H9 (cell line): ENCODE results near the gene ARHGEF7. TPM values are rescaled to one million over a fixed set of nuclear protein-coding genes. Genes with fewer than 3 reads are reported as not detected.

ENCODE experiments used
- DNase-seq: peaks from one replicate; pipeline ENCODE4 v3.0.0-alpha.2; 2017
- H2AFZ ChIP-seq: one replicate; pipeline ENCODE4 v1.6.1; 2013; ENCODE audit warnings: mild to moderate bottlenecking, low read length, control low read depth, moderate library complexity
- H2AK5ac ChIP-seq: 2 replicates; pipeline ENCODE4 v1.6.1; 2013; ENCODE audit warnings: low read length, control low read depth, mixed read lengths; ENCODE audit not compliant: insufficient read length
- H2BK120ac ChIP-seq: one replicate; pipeline ENCODE4 v1.6.1; 2013; ENCODE audit warnings: low read depth, mild to moderate bottlenecking, low read length, control low read depth, inconsistent platforms; ENCODE audit not compliant: poor library complexity, severe bottlenecking
- H2BK12ac ChIP-seq: 2 replicates; pipeline ENCODE4 v1.6.1; 2013; ENCODE audit warnings: low read length, control low read depth, mixed read lengths, low read depth; ENCODE audit not compliant: insufficient read length
- H2BK15ac ChIP-seq: 2 replicates; pipeline ENCODE4 v1.6.1; 2013; ENCODE audit warnings: low read depth, low read length, control low read depth
- H2BK20ac ChIP-seq: one replicate; pipeline ENCODE4 v1.6.1; 2013; ENCODE audit warnings: low read depth, mild to moderate bottlenecking, low read length, control low read depth, inconsistent platforms; ENCODE audit not compliant: poor library complexity, severe bottlenecking
- H2BK5ac ChIP-seq: 2 replicates; pipeline ENCODE4 v1.6.1; 2013; ENCODE audit warnings: low read length, control low read depth, mixed read lengths; ENCODE audit not compliant: insufficient read length
- H3K14ac ChIP-seq: 2 replicates; pipeline ENCODE4 v1.6.1; 2013; ENCODE audit warnings: low read length, control low read depth; ENCODE audit not compliant: insufficient read depth
- H3K18ac ChIP-seq: 2 replicates; pipeline ENCODE4 v1.6.1; 2013; ENCODE audit warnings: low read depth, mild to moderate bottlenecking, mixed read lengths, low read length, control low read depth; ENCODE audit not compliant: insufficient read length
- H3K23ac ChIP-seq: 2 replicates; pipeline ENCODE4 v1.6.1; 2013; ENCODE audit warnings: low read length, control low read depth, mixed read lengths, low read depth; ENCODE audit not compliant: insufficient read length
- H3K23me2 ChIP-seq: 2 replicates; pipeline ENCODE4 v1.6.1; 2013; ENCODE audit warnings: low read depth, mild to moderate bottlenecking, mixed read lengths, low read length, control low read depth; ENCODE audit not compliant: insufficient read length, poor library complexity, severe bottlenecking
- H3K27ac ChIP-seq: 2 replicates; pipeline ENCODE4 v1.5.1; 2013; ENCODE audit warnings: low read length, control low read depth, mixed read lengths, low read depth; ENCODE audit not compliant: insufficient read length
- H3K27me3 ChIP-seq: 2 replicates; pipeline ENCODE4 v1.6.1; 2013; ENCODE audit warnings: low read length, control low read depth, inconsistent platforms; ENCODE audit not compliant: insufficient read depth
- H3K4ac ChIP-seq: 2 replicates; pipeline ENCODE4 v1.6.1; 2013; ENCODE audit warnings: low read depth, mild to moderate bottlenecking, control low read depth, inconsistent platforms, low read length, moderate library complexity
- H3K4me1 ChIP-seq: 2 replicates; pipeline ENCODE4 v1.6.1; 2013; ENCODE audit warnings: low read length, control low read depth, inconsistent platforms; ENCODE audit not compliant: insufficient read depth
- H3K4me2 ChIP-seq: 2 replicates; pipeline ENCODE4 v1.6.1; 2013; ENCODE audit warnings: low read length, control low read depth, mixed read lengths; ENCODE audit not compliant: insufficient read length, insufficient read depth
- H3K56ac ChIP-seq: 2 replicates; pipeline ENCODE4 v1.6.1; 2013; ENCODE audit warnings: low read depth, mild to moderate bottlenecking, mixed read lengths, low read length, control low read depth; ENCODE audit not compliant: insufficient read length
- H3K79me1 ChIP-seq: 2 replicates; pipeline ENCODE4 v1.6.1; 2013; ENCODE audit warnings: low read depth, mild to moderate bottlenecking, moderate library complexity, low read length, control low read depth, inconsistent platforms; ENCODE audit not compliant: insufficient read depth, poor library complexity, severe bottlenecking
- H3K79me2 ChIP-seq: 2 replicates; pipeline ENCODE4 v1.6.1; 2013; ENCODE audit warnings: low read length, control low read depth, inconsistent platforms; ENCODE audit not compliant: insufficient read depth
- H3K9ac ChIP-seq: 2 replicates; pipeline ENCODE4 v1.6.1; 2013; ENCODE audit warnings: low read length, control low read depth, mixed read lengths; ENCODE audit not compliant: insufficient read length; ENCODE audit errors: extremely low read depth
- H3K9me3 ChIP-seq: one replicate; pipeline ENCODE4 v1.6.1; 2013; ENCODE audit warnings: low read depth, low read length, inconsistent platforms; ENCODE audit not compliant: control insufficient read depth
- H3T11ph ChIP-seq: one replicate; pipeline ENCODE4 v1.6.1; 2013; ENCODE audit warnings: mild to moderate bottlenecking, low read length, control low read depth, inconsistent platforms
- H4K20me1 ChIP-seq: one replicate; pipeline ENCODE4 v1.6.1; 2013; ENCODE audit not compliant: control insufficient read depth, insufficient read length, insufficient read depth
- H4K5ac ChIP-seq: 2 replicates; pipeline ENCODE4 v1.6.1; 2013; ENCODE audit warnings: low read depth, mild to moderate bottlenecking, mixed read lengths, low read length, control low read depth; ENCODE audit not compliant: insufficient read length
- H4K8ac ChIP-seq: replicated peaks from 2 replicates; pipeline ENCODE4 v1.6.1; 2013; ENCODE audit warnings: low read length, control low read depth, mixed read lengths, low read depth; ENCODE audit not compliant: insufficient read length
- H4K91ac ChIP-seq: 2 replicates; pipeline ENCODE4 v1.6.1; 2013; ENCODE audit warnings: low read depth, mild to moderate bottlenecking, moderate library complexity, mixed read lengths, low read length, control low read depth; ENCODE audit not compliant: insufficient read length
- H3K27ac Mint-ChIP-seq, 3 experiments: 2 replicates in 2 of 3; 3 replicates in 1 of 3; pipeline ENCODE4 v1.8.0; 2020 to 2021; ENCODE audit warnings: mixed read lengths in 3 of 3, mild to moderate bottlenecking in 1 of 3, moderate library complexity in 1 of 3
- H3K27me3 Mint-ChIP-seq: 2 replicates; pipeline ENCODE4 v1.8.0; 2021; ENCODE audit warnings: low read depth, mild to moderate bottlenecking, moderate library complexity, mixed read lengths
- H3K36me3 Mint-ChIP-seq, 3 experiments: 2 replicates in 2 of 3; 3 replicates in 1 of 3; pipeline ENCODE4 v1.8.0; 2020 to 2021; ENCODE audit warnings: low read depth in 3 of 3, mixed read lengths in 3 of 3; ENCODE audit not compliant: insufficient read depth in 1 of 3
- H3K4me1 Mint-ChIP-seq, 2 experiments: 2 replicates each; pipeline ENCODE4 v1.8.0; 2020; ENCODE audit warnings: mixed read lengths in 2 of 2
- H3K4me3 Mint-ChIP-seq, 2 experiments: 2 replicates in 1 of 2; 3 replicates in 1 of 2; pipeline ENCODE4 v1.8.0; 2020 to 2021; ENCODE audit warnings: mild to moderate bottlenecking in 2 of 2, mixed read lengths in 2 of 2, moderate library complexity in 1 of 2
- H3K9me3 Mint-ChIP-seq, 2 experiments: 2 replicates in 1 of 2; 3 replicates in 1 of 2; pipeline ENCODE4 v1.8.0; 2020; ENCODE audit warnings: mild to moderate bottlenecking in 2 of 2, mixed read lengths in 2 of 2, moderate library complexity in 1 of 2
- CTCF ChIP-seq: fragments of 200-600 bp; sonication (generic); conservative IDR thresholded peaks from 3 replicates; pipeline ENCODE4 v1.8.0; 2021; ENCODE audit warnings: antibody characterized with exemption, mild to moderate bottlenecking
- WGBS: extraction: QIAGEN DNeasy Blood & Tissue Kit; methylation state at CpG from one replicate; pipeline ENCODE4 v1.1.7; 2013; ENCODE audit warnings: missing lambda C conversion rate, low lambda C conversion rate, mixed read lengths; ENCODE audit not compliant: insufficient read length; ENCODE audit errors: extremely low coverage; 5-methylcytosine and 5-hydroxymethylcytosine counted together
- total RNA-seq: library from RNA; stranded (reverse); gene quantifications from 2 replicates; pipeline ENCODE4 v1.2.1, GENCODE V29; 2021

The ARHGEF7 gene
- total RNA-seq, 1 experiment from 2014 or later: 51.9 TPM

GRCh38 chr13:111153977-111154332 lies 38.8 kb downstream of the ARHGEF7 start:
- Histone ChIP-seq H3K23me2 (peaks cover 4% of the 10 kb centered on the region), H2BK15ac (no peak overlapping the region), H4K20me1 (no peaks in the 10 kb centered on the region), H4K5ac (no peak overlapping the region), H4K91ac (no peak overlapping the region), H3K27me3 (no peaks in the 10 kb centered on the region), H2BK5ac (no peak overlapping the region), H3K4ac (no peak overlapping the region), H3K27ac (no peak overlapping the region), H2BK120ac (no peak overlapping the region), H2AFZ (no peak overlapping the region), H2BK20ac (no peak overlapping the region), H3K4me1 (no peaks in the 10 kb centered on the region; the same call in none of the 2 replicates), H3K14ac (peak overlapping the region; percentile 7; the same call in 1 of the 2 replicates), H3K9ac (peak overlapping the region; percentile 71), H3T11ph (no peak overlapping the region), H3K23ac (no peak overlapping the region), H3K56ac (no peak overlapping the region), H2BK12ac (no peak overlapping the region), H3K9me3 (no peaks in the 10 kb centered on the region), H3K79me1 (no peaks in the 10 kb centered on the region), H3K18ac (no peak overlapping the region), H4K8ac (no peak overlapping the region), H3K4me2 (peak overlapping the region; percentile 86), H2AK5ac (no peak overlapping the region), H3K79me2 (peaks cover 22% of the 10 kb centered on the region)
- no peak for DNase-seq
- Mint-ChIP-seq H3K36me3 (peaks cover 2 to 3% (median 2%) of the 10 kb centered on the region in 3 experiments; a peak in 6 of 7 replicates), H3K27me3 (peaks cover 8% of the 10 kb centered on the region), H3K4me1 (peaks cover 14% of the 10 kb centered on the region in 2 experiments), H3K9me3 (no peaks in the 10 kb centered on the region), H3K27ac (peak overlapping the region; percentile 66 to 92 (median 84); a peak in 5 of 7 replicates), H3K4me3 (peak overlapping the region; percentile 89 to 93)
- no CpG with 5 or more reads among the region's 31 CpGs for WGBS
- TF ChIP-seq CTCF: peak; percentile 37; the same call in 2 of the 3 replicates
